HG03558 (cell line): ENCODE results near the gene LRRC74A.
"Not testable (repeated sequence)": the region's sequence is repeated elsewhere in the genome, so short reads cannot be mapped to it uniquely, and the experiment has no call there.

ENCODE experiments used
- ATAC-seq: cut with Tn5 transposase; IDR thresholded peaks from one replicate; pipeline ENCODE4 v1.9.1; 2021; ENCODE audit warnings: moderate number of reproducible peaks; ENCODE audit not compliant: unreplicated experiment; ENCODE audit errors: extremely low read depth

The LRRC74A gene

GRCh38 chr14:76883447-76883846 is 57.2 kb downstream of the LRRC74A start:
- no peak for ATAC-seq

DNA sequence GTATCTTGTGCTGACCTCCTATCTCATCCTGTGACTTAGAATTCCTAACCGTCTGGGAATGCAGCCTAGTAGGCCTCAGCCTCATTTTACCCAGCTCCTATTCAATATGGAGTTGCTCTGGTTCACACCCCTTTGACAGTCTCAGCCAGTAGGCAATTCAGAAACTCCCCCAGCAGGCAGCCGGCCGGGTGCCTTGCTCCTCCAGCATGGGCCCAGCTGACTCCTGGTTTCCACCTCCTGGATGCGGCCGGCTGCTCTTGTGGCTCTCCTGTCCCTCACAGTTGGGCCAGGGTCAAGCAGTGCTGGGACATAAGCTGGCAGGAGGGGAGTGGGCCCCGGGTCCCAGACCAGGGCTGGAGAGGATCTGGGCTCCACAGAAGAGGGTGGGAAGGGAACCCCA is 58.2 kb downstream of the LRRC74A start:
- no peak for ATAC-seq

DNA sequence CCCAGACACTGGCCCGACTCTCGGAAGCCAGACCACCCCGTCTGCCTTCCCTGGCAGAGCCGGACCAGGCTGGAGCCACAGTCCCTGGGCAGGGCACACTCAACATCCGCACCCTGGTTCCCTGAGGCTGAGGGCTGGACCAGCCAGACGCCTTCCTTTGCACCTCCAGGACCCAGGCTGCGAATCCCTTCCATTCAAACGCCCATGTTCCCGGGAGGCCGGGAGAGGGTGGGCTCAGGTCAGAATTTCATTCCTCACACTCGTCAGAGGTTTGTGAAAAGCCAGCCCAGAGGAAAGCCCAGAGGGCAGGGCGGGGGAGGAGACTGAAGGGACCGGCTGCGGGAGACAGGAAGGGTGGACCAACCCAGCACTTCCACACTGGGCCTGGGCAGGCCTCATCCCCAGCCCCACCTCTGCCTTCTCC is 58.7 kb downstream of the LRRC74A start:
- ATAC-seq, result no peak

GRCh38 chr14:76887191-76887590 is 61.0 kb downstream of the LRRC74A start:
- ATAC-seq, result no peak

DNA sequence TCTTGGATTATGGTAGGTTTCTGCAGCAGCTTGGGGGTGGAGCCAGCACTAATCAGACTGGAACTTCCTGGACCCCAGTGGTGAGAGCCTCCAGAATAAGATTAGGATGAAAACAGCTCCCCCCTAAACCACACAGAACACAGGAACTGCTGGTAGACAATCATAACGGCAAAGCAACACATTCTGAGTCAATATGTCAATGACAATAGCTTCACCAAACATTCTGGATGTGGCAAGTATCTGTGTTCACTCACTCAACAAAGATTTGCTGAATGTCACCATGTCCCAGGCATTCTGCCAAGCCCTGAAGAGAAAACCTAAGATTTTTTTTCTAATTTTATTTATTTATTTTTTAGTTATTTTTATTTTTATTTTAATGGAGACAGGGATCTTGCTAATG is 65.2 kb downstream of the LRRC74A start:
- ATAC-seq, result no peak

- ATAC-seq, result no peak
These were observed 68.1 kb downstream of the LRRC74A start for GRCh38 chr14:76894308-76894707.

GRCh38 chr14:76898006-76898405 is 71.8 kb downstream of the LRRC74A start:
- ATAC-seq, result not testable (repeated sequence)

DNA sequence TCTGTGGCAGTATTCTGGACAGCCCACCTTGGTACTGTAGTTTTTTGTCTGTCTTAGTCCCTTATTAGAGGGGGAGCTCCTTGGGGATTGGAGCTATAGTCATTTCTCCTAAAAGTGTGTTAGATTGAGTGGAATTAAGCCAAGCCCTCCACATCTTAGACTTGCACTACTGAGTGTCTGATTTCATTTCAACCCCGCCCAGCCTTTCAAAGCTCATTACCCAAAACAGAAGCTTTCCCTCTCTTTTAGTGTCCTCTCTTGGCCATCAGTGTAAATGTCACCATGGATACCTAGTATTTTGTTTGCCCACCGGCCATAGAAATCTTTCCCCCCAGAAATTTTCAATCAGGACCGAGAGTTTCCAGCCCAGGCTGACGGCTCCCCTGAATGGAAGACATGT is 74.5 kb downstream of the LRRC74A start:
- ATAC-seq, result no peak

- no peak for ATAC-seq
These were observed 75.2 kb downstream of the LRRC74A start for GRCh38 chr14:76901171-76902055.

- ATAC-seq, result no peak
These were observed 76.4 kb downstream of the LRRC74A start for GRCh38 chr14:76902591-76902990.

DNA sequence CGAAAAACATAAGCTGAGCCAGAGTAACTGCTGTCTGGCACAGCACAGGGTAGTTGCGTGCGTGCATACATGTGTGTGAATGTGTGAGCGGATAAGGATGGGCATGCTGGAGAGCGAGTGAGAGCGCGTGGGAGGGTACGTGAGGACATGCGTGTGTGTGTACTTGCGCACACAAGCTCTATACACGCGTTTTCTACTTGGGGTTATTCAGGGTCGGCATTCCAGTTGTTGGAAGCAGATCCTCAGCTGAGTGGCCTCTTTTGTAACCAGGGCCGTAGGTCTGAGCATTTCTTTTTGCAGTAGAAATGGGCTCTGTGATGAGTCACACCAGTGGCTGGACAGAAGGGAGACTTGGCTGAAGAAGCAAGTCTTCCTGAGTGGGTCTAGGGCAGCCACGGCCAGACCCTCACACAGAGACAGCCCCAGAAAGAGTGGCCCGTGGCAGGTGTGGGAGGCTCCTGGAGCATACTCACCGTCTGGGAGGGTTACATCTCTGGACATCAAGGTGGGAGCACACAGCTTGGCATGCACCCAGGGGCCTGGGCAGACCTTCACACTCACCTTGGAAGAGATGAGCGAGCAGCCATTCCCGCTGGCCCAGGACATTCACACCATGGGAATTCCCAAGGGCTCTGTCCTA is 78.0 kb downstream of the LRRC74A start:
- no peak for ATAC-seq

DNA sequence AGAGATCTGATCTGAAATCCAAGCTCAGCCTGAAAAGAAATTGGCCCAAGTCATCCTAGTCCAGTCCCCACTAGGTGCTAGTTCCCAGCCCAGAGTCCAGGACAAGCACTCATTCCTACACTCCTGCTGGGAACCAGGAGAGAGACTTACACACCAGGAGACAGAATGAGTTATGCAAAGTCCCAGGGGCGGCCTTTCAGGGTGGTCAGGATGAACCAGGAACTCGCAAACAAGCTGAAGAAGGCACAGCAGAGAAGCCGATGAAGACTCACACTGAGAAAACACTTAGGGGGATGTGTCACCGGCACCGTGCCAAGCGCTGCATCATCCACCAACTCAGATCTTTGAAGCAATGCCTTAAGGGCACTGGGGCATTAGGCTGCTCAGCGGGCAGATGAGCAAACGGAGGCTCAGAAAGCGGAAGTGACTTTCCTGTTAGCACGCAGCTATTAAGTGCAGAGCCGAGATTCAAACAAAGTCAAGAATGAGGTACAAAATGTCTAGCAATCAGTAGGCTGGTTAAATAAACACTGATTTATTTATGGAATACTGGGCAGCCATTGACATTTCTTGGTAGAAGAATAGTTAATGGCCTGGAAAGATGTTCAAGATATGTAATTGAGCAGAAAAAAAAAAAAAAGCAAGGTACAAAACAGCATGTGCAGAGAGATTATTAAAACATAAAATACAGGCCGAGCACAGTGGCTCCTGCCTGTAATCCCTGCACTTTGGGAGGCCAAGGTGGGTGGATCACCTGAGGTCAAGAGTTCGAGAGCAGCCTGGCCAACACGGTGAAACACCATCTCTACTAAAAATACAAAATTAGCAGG is 78.7 kb downstream of the LRRC74A start:
- no peak for ATAC-seq

- ATAC-seq, result no peak
These were observed 82.6 kb downstream of the LRRC74A start for GRCh38 chr14:76908834-76909233.

GRCh38 chr14:76909266-76909665 is 83.1 kb downstream of the LRRC74A start:
- ATAC-seq, result no peak

DNA sequence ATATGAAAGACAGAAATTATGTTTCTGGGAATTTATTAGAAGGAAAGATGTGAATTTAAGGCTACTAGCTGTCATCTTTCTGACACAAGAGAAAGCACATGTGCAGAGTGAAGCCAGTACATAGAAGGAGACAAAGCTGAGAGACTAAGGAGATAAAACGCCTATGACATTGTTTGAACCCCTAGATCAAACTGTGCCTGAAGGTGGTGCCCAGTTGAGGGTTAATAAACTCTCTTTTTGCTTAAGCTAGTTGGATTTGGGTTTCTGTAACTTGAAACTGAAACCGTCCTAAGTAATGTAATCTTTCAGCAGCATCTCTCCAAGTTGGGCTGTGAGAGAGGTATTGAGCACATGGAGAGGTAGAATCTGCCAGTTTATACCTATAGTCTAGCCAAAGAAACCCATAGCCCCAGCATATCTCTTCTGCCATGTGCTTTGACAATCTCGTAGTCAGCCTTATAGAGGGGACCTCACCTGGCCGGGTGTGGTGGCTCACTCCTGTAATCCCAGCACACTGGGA is 84.2 kb downstream of the LRRC74A start:
- no peak for ATAC-seq

DNA sequence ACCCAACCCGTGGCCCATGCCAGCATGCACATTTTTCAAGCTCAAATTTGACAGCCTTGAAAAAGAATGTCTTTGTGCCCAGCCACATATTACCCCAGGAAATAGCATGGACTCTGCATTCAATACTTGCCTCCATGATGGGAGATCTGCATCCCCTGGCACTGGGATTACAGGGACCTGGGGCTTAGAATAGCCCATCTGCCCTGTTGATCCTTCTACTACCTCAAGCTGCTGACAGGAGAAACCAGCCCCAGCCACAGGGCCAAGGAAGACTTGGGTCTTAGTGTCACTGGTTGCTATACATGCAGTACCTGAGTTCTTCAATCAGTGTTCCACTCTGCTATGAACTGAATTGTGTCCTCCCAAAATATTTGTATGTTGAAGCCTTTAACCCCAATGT is 85.3 kb downstream of the LRRC74A start:
- ATAC-seq, result no peak

DNA sequence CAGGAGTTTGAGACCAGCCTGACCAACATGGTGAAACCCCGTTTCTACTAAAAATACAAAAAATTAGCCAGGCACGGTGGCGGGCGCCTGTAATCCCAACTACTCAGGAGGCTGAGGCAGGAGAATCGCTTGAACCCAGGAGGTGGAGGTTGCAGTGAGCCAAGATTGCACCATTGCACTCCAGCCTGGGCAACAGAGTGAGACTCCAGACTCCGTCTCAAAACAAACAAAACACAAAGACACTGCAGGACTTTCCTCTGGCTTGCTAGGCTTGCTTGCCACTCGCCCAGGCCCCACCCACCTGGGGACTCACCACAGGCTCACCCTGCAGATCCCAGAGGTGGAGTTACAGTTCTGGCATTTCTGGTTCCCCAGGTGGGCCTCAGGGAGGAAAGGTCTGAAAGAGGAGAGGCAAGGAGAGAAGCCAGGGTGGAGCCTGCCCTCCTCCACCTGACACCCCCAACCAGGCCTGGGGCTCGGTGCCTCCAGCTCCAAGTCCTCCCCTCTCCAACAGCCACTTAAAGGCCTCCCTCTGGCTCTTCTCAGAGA is 88.4 kb downstream of the LRRC74A start:
- not testable (repeated sequence) for ATAC-seq

GRCh38 chr14:76916040-76916715 is 90.0 kb downstream of the LRRC74A start:
- ATAC-seq, result no peak

GRCh38 chr14:76917158-76917596 is 91.0 kb downstream of the LRRC74A start:
- no peak for ATAC-seq
